H1 (cell line): ENCODE results near the gene NPTXR. TPM values are rescaled to one million over a fixed set of nuclear protein-coding genes. Genes with fewer than 3 reads are reported as not detected.

Experiments
- CTCF ChIA-PET: fragments of 300-600 bp; sonication (Branson Sonifier 250); formaldehyde crosslinking; loops from one replicate; lab custom pipeline; 2021; ENCODE audit not compliant: partially characterized antibody; lab: Charles Lee
- POLR2A ChIA-PET: fragments of 300-600 bp; sonication (Branson Sonifier 250); formaldehyde crosslinking; loops from one replicate; lab custom pipeline; 2021; ENCODE audit warnings: inconsistent platforms; ENCODE audit not compliant: partially characterized antibody; lab: Charles Lee
- DNase-seq, 2 experiments: peaks; one replicate each; pipeline versions ENCODE4 v3.0.0 to v3.0.0-alpha.2; 2010 to 2022; ENCODE audit warnings: low spot score in 2 of 2, low read depth in 1 of 2, mixed read lengths in 1 of 2
- FAIRE-seq: peaks from 2 replicates; lab custom pipeline; 2011; peaks lifted over from hg19 to GRCh38; lab: Jason Lieb, UNC
- H2AFZ ChIP-seq: 2 replicates; pipeline ENCODE4 v1.8.1; 2012; ENCODE audit warnings: low read length, inconsistent platforms
- H2AK5ac ChIP-seq: 2 replicates; pipeline ENCODE4 v1.6.1; 2013; ENCODE audit warnings: low read depth, low read length
- H2BK120ac ChIP-seq: replicated peaks from 2 replicates; pipeline ENCODE3; 2013; ENCODE audit warnings: low read depth, low read length, inconsistent platforms
- H2BK12ac ChIP-seq: 2 replicates; pipeline ENCODE4 v1.6.1; 2013; ENCODE audit warnings: low read depth, low read length
- H2BK15ac ChIP-seq: 2 replicates; pipeline ENCODE4 v1.6.1; 2013; ENCODE audit warnings: low read length
- H2BK20ac ChIP-seq: 2 replicates; pipeline ENCODE4 v1.6.1; 2013; ENCODE audit warnings: low read length
- H2BK5ac ChIP-seq: 2 replicates; pipeline ENCODE4 v1.6.1; 2013; ENCODE audit warnings: low read depth, low read length
- H3K14ac ChIP-seq: 2 replicates; pipeline ENCODE4 v1.6.1; 2013; ENCODE audit warnings: inconsistent platforms; ENCODE audit not compliant: insufficient read length
- H3K18ac ChIP-seq: 2 replicates; pipeline ENCODE4 v1.6.1; 2013; ENCODE audit warnings: low read length; ENCODE audit errors: extremely low read depth
- H3K23ac ChIP-seq: 2 replicates; pipeline ENCODE4 v1.6.1; 2013; ENCODE audit warnings: inconsistent platforms; ENCODE audit not compliant: insufficient read length
- H3K23me2 ChIP-seq: 2 replicates; pipeline ENCODE4 v1.6.1; 2013; ENCODE audit warnings: low read depth, low read length
- H3K27ac ChIP-seq: 2 replicates; pipeline ENCODE4 v1.6.1; 2011; ENCODE audit warnings: low read depth, low read length, inconsistent platforms
- H3K27me3 ChIP-seq, 4 experiments: replicated peaks in 1 of 4; 1 replicate in 1 of 4; 2 replicates in 3 of 4; pipeline versions ENCODE4 v1.6.1 to v1.8.1; 2011 to 2013; ENCODE audit warnings: low read length in 3 of 4, mild to moderate bottlenecking in 3 of 4, inconsistent platforms in 2 of 4, mixed read lengths in 2 of 4, moderate library complexity in 1 of 4; ENCODE audit not compliant: control insufficient read depth in 3 of 4, insufficient read depth in 3 of 4; ENCODE audit errors: extremely low read depth in 1 of 4
- H3K36me3 ChIP-seq, 4 experiments: 2 replicates each; pipeline versions ENCODE4 v1.6.1 to v1.8.1; 2011 to 2013; ENCODE audit warnings: mild to moderate bottlenecking in 4 of 4, low read length in 3 of 4, moderate library complexity in 2 of 4, control low read depth in 1 of 4, inconsistent platforms in 1 of 4; ENCODE audit not compliant: insufficient read depth in 4 of 4, control insufficient read depth in 2 of 4
- H3K4ac ChIP-seq: replicated peaks from 2 replicates; pipeline ENCODE3; 2013; ENCODE audit warnings: low read length, low read depth, mixed read lengths, inconsistent platforms; ENCODE audit not compliant: insufficient read length
- H3K4me1 ChIP-seq, 4 experiments: replicated peaks in 1 of 4; 1 replicate in 1 of 4; 2 replicates in 3 of 4; pipeline versions ENCODE4 v1.6.1 to v1.8.1; 2011 to 2013; ENCODE audit warnings: low read length in 3 of 4, inconsistent platforms in 2 of 4, mixed read lengths in 1 of 4; ENCODE audit not compliant: insufficient read depth in 4 of 4, control insufficient read depth in 3 of 4
- H3K4me2 ChIP-seq, 2 experiments: 2 replicates each; pipeline versions ENCODE4 v1.6.1 to v1.8.1; 2011 to 2013; ENCODE audit warnings: low read depth in 2 of 2, low read length in 2 of 2, control low read depth in 1 of 2, inconsistent platforms in 1 of 2, mild to moderate bottlenecking in 1 of 2; ENCODE audit not compliant: insufficient read depth in 1 of 2
- H3K4me3 ChIP-seq, 4 experiments: fragments of 200-600, 300-600 bp in 1 of 4; sonication (generic), shearing (Covaris generic), sonication (Bioruptor Twin) in 1 of 4; 2 replicates each; pipeline versions ENCODE4 v1.5.1 to v1.8.1; 2011 to 2016; ENCODE audit warnings: low read length in 4 of 4, low read depth in 3 of 4, control low read depth in 2 of 4, inconsistent platforms in 2 of 4, mild to moderate bottlenecking in 2 of 4, mixed read lengths in 1 of 4, moderate library complexity in 1 of 4; ENCODE audit not compliant: insufficient read depth in 2 of 4; ENCODE audit errors: extremely low read depth in 1 of 4
- H3K56ac ChIP-seq: replicated peaks from 2 replicates; pipeline ENCODE3; 2013; ENCODE audit warnings: low read depth, mild to moderate bottlenecking, mixed read lengths, low read length, inconsistent platforms; ENCODE audit not compliant: insufficient read length
- H3K79me1 ChIP-seq: 2 replicates; pipeline ENCODE4 v1.6.1; 2013; ENCODE audit warnings: low read depth, low read length, control low read depth
- H3K79me2 ChIP-seq, 2 experiments: 2 replicates each; pipeline versions ENCODE4 v1.6.1 to v1.8.1; 2012 to 2013; ENCODE audit warnings: low read length in 2 of 2, mild to moderate bottlenecking in 2 of 2, inconsistent platforms in 1 of 2; ENCODE audit not compliant: insufficient read depth in 2 of 2, control insufficient read depth in 1 of 2
- H3K9ac ChIP-seq, 4 experiments: replicated peaks in 1 of 4; 1 replicate in 1 of 4; 2 replicates in 3 of 4; pipeline versions ENCODE4 v1.6.1 to v1.8.1; 2011 to 2013; ENCODE audit warnings: low read depth in 3 of 4, low read length in 3 of 4, control low read depth in 2 of 4, mild to moderate bottlenecking in 2 of 4, moderate library complexity in 2 of 4, inconsistent platforms in 1 of 4; ENCODE audit errors: extremely low read depth in 1 of 4
- H3K9me3 ChIP-seq, 2 experiments: 2 replicates each; pipeline versions ENCODE4 v1.6.1 to v1.8.1; 2012 to 2013; ENCODE audit warnings: mild to moderate bottlenecking in 2 of 2, moderate library complexity in 2 of 2, control low read depth in 1 of 2, inconsistent platforms in 1 of 2, low read depth in 1 of 2, low read length in 1 of 2, mixed read lengths in 1 of 2; ENCODE audit not compliant: insufficient read depth in 2 of 2
- H4K20me1 ChIP-seq, 2 experiments: replicated peaks in 1 of 2; 2 replicates each; pipeline versions ENCODE3 to v1.8.1; 2011 to 2013; ENCODE audit warnings: inconsistent platforms in 2 of 2, low read length in 2 of 2, mild to moderate bottlenecking in 1 of 2; ENCODE audit not compliant: insufficient read depth in 2 of 2, control insufficient read depth in 1 of 2
- H4K5ac ChIP-seq: 2 replicates; pipeline ENCODE4 v1.6.1; 2013; ENCODE audit warnings: low read length, low read depth, mixed read lengths, inconsistent platforms; ENCODE audit not compliant: insufficient read length
- H4K8ac ChIP-seq: 2 replicates; pipeline ENCODE4 v1.8.0; 2013; ENCODE audit warnings: mild to moderate bottlenecking, moderate library complexity, low read length, inconsistent platforms; ENCODE audit not compliant: insufficient read depth; ENCODE audit errors: extremely low read depth
- H4K91ac ChIP-seq: replicated peaks from 2 replicates; pipeline ENCODE3; 2013; ENCODE audit warnings: low read length, mixed read lengths, inconsistent platforms; ENCODE audit not compliant: insufficient read length
- BRCA1 ChIP-seq: IDR thresholded peaks from 2 replicates; pipeline ENCODE4 v1.6.1; 2012; ENCODE audit warnings: low read depth, low read length, improper control_type of control experiment
- E2F6 ChIP-seq: IDR thresholded peaks from 2 replicates; pipeline ENCODE4 v1.6.1; 2012; ENCODE audit warnings: inconsistent platforms
- EZH2 ChIP-seq: fragments of 200-600 bp; sonication (generic); IDR thresholded peaks from 2 replicates; pipeline ENCODE4 v1.7.1; 2012; ENCODE audit warnings: low read depth, mild to moderate bottlenecking, moderate library complexity, low read length, inconsistent platforms; ENCODE audit not compliant: severe bottlenecking
- GTF2F1 ChIP-seq: IDR thresholded peaks from 2 replicates; pipeline ENCODE4 v1.6.1; 2012; ENCODE audit warnings: low read depth, low read length, improper control_type of control experiment, borderline replicate concordance
- HDAC6 ChIP-seq: IDR thresholded peaks from one replicate; pipeline ENCODE4 v1.7.1; 2012; ENCODE audit warnings: low read depth, mild to moderate bottlenecking, inconsistent platforms, low read length, moderate library complexity
- JUND ChIP-seq: IDR thresholded peaks from 2 replicates; pipeline ENCODE4 v1.6.1; 2011; ENCODE audit warnings: mild to moderate bottlenecking, improper control_type of control experiment, low read length
- KDM4A ChIP-seq: IDR thresholded peaks from one replicate; pipeline ENCODE4 v1.7.1; 2012; ENCODE audit warnings: low read depth, mild to moderate bottlenecking, moderate library complexity, low read length, inconsistent platforms; ENCODE audit not compliant: severe bottlenecking
- RFX5 ChIP-seq: IDR thresholded peaks from 2 replicates; pipeline ENCODE4 v1.6.1; 2011; ENCODE audit warnings: low read depth, low read length, improper control_type of control experiment, borderline replicate concordance
- SIN3A ChIP-seq, 2 experiments: IDR thresholded peaks in 1 of 2; conservative IDR thresholded peaks in 1 of 2; 2 replicates each; pipeline ENCODE4 v1.6.1; 2011 to 2012; ENCODE audit warnings: low read length in 2 of 2, improper control_type of control experiment in 1 of 2, low read depth in 1 of 2, mild to moderate bottlenecking in 1 of 2
- SP1 ChIP-seq: IDR thresholded peaks from 2 replicates; pipeline ENCODE4 v1.6.1; 2011; ENCODE audit warnings: low read depth, low read length
- WGBS, 2 experiments: shearing (Covaris generic) in 1 of 2; methylation state at CpG; one replicate each; pipeline versions ENCODE4 v1.1.6 to v1.1.7; 2013 to 2015; ENCODE audit warnings: low lambda C conversion rate in 2 of 2, mixed read lengths in 2 of 2, inconsistent platforms in 1 of 2, low coverage in 1 of 2, missing lambda C conversion rate in 1 of 2; ENCODE audit not compliant: insufficient replicate concordance in 2 of 2, insufficient coverage in 1 of 2, insufficient read length in 1 of 2; ENCODE audit errors: extremely low coverage in 1 of 2, missing lambda C conversion rate in 1 of 2; 5-methylcytosine and 5-hydroxymethylcytosine counted together
- polyA plus RNA-seq, 7 experiments: library from polyadenylated mRNA; depleted of rRNA in 3 of 7; stranded (reverse) in 5 of 7; unstranded in 2 of 7; fragments of >200 nt in 5 of 7; fragments of 200-250 nt in 2 of 7; gene quantifications; 1 replicate in 5 of 7; 2 replicates in 1 of 7; 4 replicates in 1 of 7; pipeline versions ENCODE4 v1.2.1 to v1.2.3, GENCODE V29; 2011 to 2013; ENCODE audit warnings: missing spikeins in 2 of 7, mixed read lengths in 2 of 7
- total RNA-seq: library from RNA; stranded (reverse); fragmentation: NEBNext Ultra II Directional; extraction: Animal tissue kit (Norgen Biotek cat#: 25700); gene quantifications from 2 replicates; pipeline ENCODE4 v1.2.1, GENCODE V29; 2021

NPTXR gene
- total and polyA plus RNA-seq, 2 of the 8 experiments (the other 6 are each of a cell fraction or from before 2014, with no cell fraction given), result 3.7 to 6.4 TPM

GRCh38 chr22:38871360-38872171 is 27.7 kb upstream of the NPTXR start:
- H4K5ac ChIP-seq, result peak overlapping the region; percentile 48
- no peak overlapping the region for H2BK20ac ChIP-seq
- H2BK5ac ChIP-seq, result no peak overlapping the region
- H2AFZ ChIP-seq, result no peak overlapping the region
- H3K36me3 ChIP-seq, result peaks cover 0 to 12% (median 7%) of the 10 kb centered on the region in 4 experiments; a peak in 3 of 8 replicates
- FAIRE-seq (no peak), DNase-seq (peak in 1 of 2 experiments; percentile 59)
- H2BK12ac ChIP-seq, result no peak overlapping the region
- H3K27me3 ChIP-seq, result no peaks in the 10 kb centered on the region; a peak in 2 of 7 replicates
- H3K79me1 ChIP-seq, result peaks cover 4% of the 10 kb centered on the region; the same call in 1 of the 2 replicates
- H3K27ac ChIP-seq, result no peak overlapping the region
- H4K91ac ChIP-seq, result no peak overlapping the region
- H2BK120ac ChIP-seq, result no peak overlapping the region
- peaks cover 9% of the 10 kb centered on the region; the same call in 1 of the 2 replicates for H3K23me2 ChIP-seq
- H3K18ac ChIP-seq, result peak overlapping the region; percentile 67; the same call in 1 of the 2 replicates
- peaks cover 3 to 18% (median 12%) of the 10 kb centered on the region in 4 experiments; a peak in 5 of 7 replicates for H3K4me1 ChIP-seq
- no peak overlapping the region for H3K23ac ChIP-seq
- H3K9me3 ChIP-seq, result no peaks in the 10 kb centered on the region
- H3K4ac ChIP-seq, result peak overlapping the region; percentile 96
- 0% methylated on average over 9 of the region's 77 CpGs; no CpG with 5 or more reads in 1 of the 2 experiments for WGBS, 2 experiments
- H3K79me2 ChIP-seq, result peaks cover 0 to 9% of the 10 kb centered on the region in 2 experiments; a peak in 2 of 4 replicates
- no peak overlapping the region for H2BK15ac ChIP-seq
- H4K20me1 ChIP-seq, result peaks cover 10 to 11% of the 10 kb centered on the region in 2 experiments
- no peak overlapping the region for H2AK5ac ChIP-seq
- peak overlapping the region; percentile 12 to 76 (median 51); a peak in 5 of 7 replicates for H3K9ac ChIP-seq
- ChIA-PET CTCF (interaction anchor here (0.5 to 3.3 kb wide), 13 partner anchors 12 to 446 kb away, joined by 3 to 35 read pairs (median 6); no protein-coding TSS in a partner anchor), POLR2A (interaction anchor here (0.6 to 1.6 kb wide), 7 partner anchors 9 to 143 kb away, joined by 3 to 8 read pairs (median 3); partner anchors contain the start of genes APOBEC3C and NPTXR)
- peak overlapping the region; percentile 61 to 77 for H3K4me2 ChIP-seq
- peak overlapping the region; percentile 69; the same call in 1 of the 2 replicates for H4K8ac ChIP-seq
- no peak overlapping the region for H3K56ac ChIP-seq
- no peak overlapping the region for H3K14ac ChIP-seq
- peak overlapping the region; percentile 65 to 97 (median 69) for H3K4me3 ChIP-seq
- TF ChIP-seq SP1 (no peak), EZH2 (peak; percentile 27), JUND (no peak), SIN3A (conservative IDR thresholded peaks at IDR 0.05 in 1 of 2, IDR thresholded peaks at IDR 0.05 in 1 of 2; ENCODE audit: low read depth in 1 of 2, low read length in 2 of 2) (no peak), HDAC6 (no peak), KDM4A (peak; percentile 12), GTF2F1 (no peak), RFX5 (no peak), E2F6 (0 out of 2 replicates have a peak, but pooled peaks have one; percentile 14), BRCA1 (no peak)
